Activated CD8-positive, alpha-beta T cell treated with anti-CD3 and anti-CD28 coated beads for 36 hours (primary cell): ENCODE measurements around the gene ATP6V0E2. TPM values are rescaled to one million over a fixed set of nuclear protein-coding genes. Genes with fewer than 3 reads are reported as not detected.

Source experiments
- ATAC-seq: fragments of 200-7000 bp; cut with Tn5 transposase; one replicate; pipeline ENCODE4 v1.10.0; 2021; ENCODE audit warnings: mild to moderate bottlenecking, moderate library complexity
- CTCF ChIA-PET: fragments of 350-600 bp; sonication (Branson Sonifier 250); formaldehyde crosslinking; loops from one replicate; lab custom pipeline; 2021; ENCODE audit warnings: antibody characterized with exemption; lab: Charles Lee
- POLR2A ChIA-PET: fragments of 350-600 bp; sonication (Branson Sonifier 250); formaldehyde crosslinking; loops from one replicate; lab custom pipeline; 2021; ENCODE audit warnings: antibody characterized with exemption; lab: Charles Lee
- DNase-seq: peaks from one replicate; pipeline ENCODE4 v3.0.0-alpha.2; 2020
- H3K27ac Mint-ChIP-seq: one replicate; pipeline ENCODE4 v1.8.0; 2021; ENCODE audit warnings: mild to moderate bottlenecking, mixed read lengths
- H3K27me3 Mint-ChIP-seq: one replicate; pipeline ENCODE4 v1.8.0; 2021; ENCODE audit warnings: mixed read lengths
- H3K36me3 Mint-ChIP-seq: one replicate; pipeline ENCODE4 v1.8.0; 2021; ENCODE audit warnings: low read depth, mixed read lengths
- H3K4me1 Mint-ChIP-seq: one replicate; pipeline ENCODE4 v1.8.0; 2021; ENCODE audit warnings: low read depth, mixed read lengths
- H3K4me3 Mint-ChIP-seq: one replicate; pipeline ENCODE4 v1.8.0; 2021; ENCODE audit warnings: mild to moderate bottlenecking, moderate library complexity, mixed read lengths
- H3K9me3 Mint-ChIP-seq: one replicate; pipeline ENCODE4 v1.8.0; 2021; ENCODE audit warnings: mixed read lengths
- CTCF ChIP-seq: fragments of 200-600 bp; IDR thresholded peaks from one replicate; pipeline ENCODE4 v1.8.0; 2022; ENCODE audit warnings: antibody characterized with exemption, mild to moderate bottlenecking
- intact Hi-C: fragments of 100-400 bp; cut with micrococcal nuclease; formaldehyde crosslinking; loops from one replicate; pipeline ENCODE4 v1.10.0; 2022
- total RNA-seq, 2 experiments: library from RNA; stranded (reverse); gene quantifications; one replicate each; pipeline ENCODE4 v1.2.3, GENCODE V29; 2021

ATP6V0E2 gene
- total RNA-seq, 2 experiments from 2014 or later, result 46.3 to 46.7 TPM

GRCh38 chr7:149866139-149866778 lies 7.5 kb upstream of the ATP6V0E2 start:
- intact Hi-C loops, result no loop called here
- DNase-seq, result no peak
- CTCF ChIA-PET, result interaction anchor here (1.1 to 1.3 kb wide), 3 partner anchors 12 to 18 kb away, joined by 3 to 6 read pairs (median 4); no protein-coding TSS in a partner anchor
- H3K4me1 Mint-ChIP-seq, result peaks cover 81% of the 10 kb centered on the region
- H3K4me3 Mint-ChIP-seq, result peak overlapping the region; percentile 43
- POLR2A ChIA-PET, result interaction anchor here (0.7 to 0.9 kb wide), 2 partner anchors 21 to 1528 kb away, joined by 3 read pairs; no protein-coding TSS in a partner anchor
- H3K36me3 Mint-ChIP-seq, result peaks cover 19% of the 10 kb centered on the region
- H3K9me3 Mint-ChIP-seq, result no peaks in the 10 kb centered on the region
- ATAC-seq, result no peak
- H3K27ac Mint-ChIP-seq, result peak overlapping the region; percentile 95
- TF ChIP-seq CTCF, result no peak
- H3K27me3 Mint-ChIP-seq, result no peaks in the 10 kb centered on the region

- POLR2A ChIA-PET, result interaction anchor here (1.2 kb wide), 1 partner anchor 28 kb away, joined by 4 read pairs; no protein-coding TSS in a partner anchor
- H3K36me3 Mint-ChIP-seq, result peaks cover 24% of the 10 kb centered on the region
- H3K4me3 Mint-ChIP-seq, result peak overlapping the region; percentile 7
- intact Hi-C loops, result no loop called here
- no peaks in the 10 kb centered on the region for H3K27me3 Mint-ChIP-seq
- no peaks in the 10 kb centered on the region for H3K9me3 Mint-ChIP-seq
- CTCF ChIA-PET, result no interaction called here
- DNase-seq, result no peak
- no peak for TF ChIP-seq CTCF
- ATAC-seq, result no peak
- H3K27ac Mint-ChIP-seq, result peak overlapping the region; percentile 95
- H3K4me1 Mint-ChIP-seq, result peaks cover 87% of the 10 kb centered on the region
Measured at GRCh38 chr7:149866779-149867447, 6.9 kb upstream of the ATP6V0E2 start.

- intact Hi-C loops, result no loop called here
- peaks cover 29% of the 10 kb centered on the region for H3K36me3 Mint-ChIP-seq
- DNase-seq, result no peak
- peaks cover 91% of the 10 kb centered on the region for H3K4me1 Mint-ChIP-seq
- H3K9me3 Mint-ChIP-seq, result no peaks in the 10 kb centered on the region
- no peak overlapping the region for H3K4me3 Mint-ChIP-seq
- POLR2A ChIA-PET, result interaction anchor here (1.2 to 3.7 kb wide), 2 partner anchors 29 kb away, joined by 4 to 13 read pairs; partner anchors contain the start of gene ZNF862
- peak overlapping the region; percentile 95 for H3K27ac Mint-ChIP-seq
- CTCF ChIA-PET, result interaction anchor here (1.1 kb wide), 1 partner anchor 30 kb away, joined by 4 read pairs; the partner anchor contains the start of gene ZNF862
- ATAC-seq, result no peak
- no peak for TF ChIP-seq CTCF
- no peaks in the 10 kb centered on the region for H3K27me3 Mint-ChIP-seq
Measured at GRCh38 chr7:149867762-149868622, 5.8 kb upstream of the ATP6V0E2 start.

GRCh38 chr7:149868623-149869290 lies 5.0 kb upstream of the ATP6V0E2 start:
- H3K4me1 Mint-ChIP-seq, result peaks cover 85% of the 10 kb centered on the region
- H3K4me3 Mint-ChIP-seq, result no peak overlapping the region
- TF ChIP-seq CTCF, result no peak
- H3K36me3 Mint-ChIP-seq, result peaks cover 29% of the 10 kb centered on the region
- intact Hi-C loops, result loop anchor here (1.0 kb wide), 1 partner anchor 14 kb away; no protein-coding TSS in a partner anchor
- no peaks in the 10 kb centered on the region for H3K27me3 Mint-ChIP-seq
- ATAC-seq, result no peak
- no peak for DNase-seq
- ChIA-PET POLR2A (interaction anchor here (1.3 to 3.7 kb wide), 3 partner anchors 11 to 30 kb away, joined by 3 to 13 read pairs (median 8); partner anchors contain the start of gene ZNF862), CTCF (interaction anchor here (1.1 kb wide), 1 partner anchor 30 kb away, joined by 4 read pairs; the partner anchor contains the start of gene ZNF862)
- H3K27ac Mint-ChIP-seq, result peak overlapping the region; percentile 76
- no peaks in the 10 kb centered on the region for H3K9me3 Mint-ChIP-seq
